Measurements from ENCODE around the gene FAM200B.

The FAM200B gene

GRCh38 chr4:15656038-15656470 is 25.6 kb upstream of the FAM200B start:
- H3K4me3 ChIP-seq (ENCODE audit: low read depth, low read length): peak overlapping the region; percentile 85
- no peak for TF ChIP-seq CTCF (IDR thresholded peaks at IDR 0.05; ENCODE audit: low read depth, low read length, missing control alignments)
- no peak for DNase-seq (ENCODE audit: low read depth)

GRCh38 chr4:15657366-15657765 is 24.3 kb upstream of the FAM200B start:
- H3K4me3 ChIP-seq (ENCODE audit: low read depth, low read length): no peak overlapping the region
- DNase-seq (ENCODE audit: low read depth): no peak

DNA sequence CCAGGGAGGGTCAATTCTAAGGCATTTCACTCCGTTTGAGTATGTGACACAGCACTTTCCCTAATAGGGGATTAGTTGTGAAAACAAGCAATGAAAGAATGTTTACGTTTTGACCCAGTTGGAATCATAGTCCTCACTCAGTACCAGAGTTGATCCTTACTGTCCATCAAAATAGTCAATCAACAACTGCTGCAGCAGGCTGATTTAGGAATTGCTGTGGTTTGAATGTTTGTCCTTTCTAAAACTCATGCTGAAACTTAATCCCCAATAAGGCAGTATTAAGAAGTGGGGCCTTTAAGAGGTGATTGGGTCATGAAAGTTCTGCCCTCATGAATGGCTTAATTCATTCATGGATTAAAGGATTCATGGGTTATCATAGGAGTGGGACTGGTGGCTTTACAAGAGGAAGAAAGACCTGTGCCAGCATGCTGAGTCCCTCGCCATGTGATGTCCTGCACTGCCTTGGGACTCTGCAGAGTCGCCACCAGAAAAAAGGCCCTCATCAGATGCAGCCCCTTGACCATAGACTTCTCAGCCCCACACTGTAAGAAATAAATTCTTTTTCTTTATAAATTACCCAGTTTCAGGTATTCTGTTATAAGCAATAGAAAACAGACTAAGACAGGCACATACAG is 23.4 kb upstream of the FAM200B start:
- H3K4me3 ChIP-seq (ENCODE audit: low read depth, low read length): no peak overlapping the region
- no peak for DNase-seq (ENCODE audit: low read depth)
- TF ChIP-seq CTCF (IDR thresholded peaks at IDR 0.05; ENCODE audit: low read depth, low read length, missing control alignments): no peak

More at GRCh38 chr4:15657366-15657765, 24.3 kb upstream of the FAM200B start:
- no peak for TF ChIP-seq CTCF (IDR thresholded peaks at IDR 0.05; ENCODE audit: low read depth, low read length, missing control alignments)

GRCh38 chr4:15658781-15659180 is 22.8 kb upstream of the FAM200B start:
- H3K4me3 ChIP-seq (ENCODE audit: low read depth, low read length): no peak overlapping the region
- no peak for TF ChIP-seq CTCF (IDR thresholded peaks at IDR 0.05; ENCODE audit: low read depth, low read length, missing control alignments)
- DNase-seq (ENCODE audit: low read depth): no peak

- H3K4me3 ChIP-seq (ENCODE audit: low read depth, low read length): no peak overlapping the region
- no peak for TF ChIP-seq CTCF (IDR thresholded peaks at IDR 0.05; ENCODE audit: low read depth, low read length, missing control alignments)
- no peak for DNase-seq (ENCODE audit: low read depth)
Measured at GRCh38 chr4:15659768-15660570, 21.7 kb upstream of the FAM200B start.

DNA sequence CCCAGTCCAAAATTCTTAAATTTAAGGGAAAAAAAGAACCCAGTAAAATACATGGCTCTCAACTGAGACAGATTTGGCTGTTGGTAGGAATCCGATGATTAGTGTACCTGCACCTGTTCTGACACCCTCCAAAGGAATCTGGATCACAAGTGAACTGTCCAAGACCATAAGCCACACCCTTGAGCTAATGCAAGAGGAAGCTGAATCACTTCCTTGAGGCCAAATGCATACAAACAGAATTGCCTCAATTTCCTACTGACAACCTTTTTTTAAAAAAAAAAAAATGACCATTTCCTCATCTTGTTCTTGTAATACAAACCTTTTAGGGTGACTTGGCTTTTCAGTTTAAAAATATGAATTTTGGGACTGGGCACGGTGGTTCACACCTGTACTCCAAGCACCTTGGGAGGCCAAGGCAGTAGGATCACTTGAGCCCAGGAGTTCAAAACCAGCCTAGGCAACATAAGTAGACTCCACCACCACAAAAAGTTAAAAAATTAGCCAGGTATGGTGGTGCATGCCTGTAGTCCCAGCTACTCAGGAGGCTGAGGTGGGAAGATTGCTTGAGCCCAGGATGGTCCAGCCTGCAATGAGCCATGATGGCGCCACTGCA is 15.8 kb upstream of the FAM200B start:
- no peak for DNase-seq (ENCODE audit: low read depth)
- no peak for TF ChIP-seq CTCF (IDR thresholded peaks at IDR 0.05; ENCODE audit: low read depth, low read length, missing control alignments)
- no peak overlapping the region for H3K4me3 ChIP-seq (ENCODE audit: low read depth, low read length)

All from GM12864 (cell line).